Skin of body (tissue), 2 donors: Measurements from ENCODE around the gene CRLF1. TPM values are rescaled to one million over a fixed set of nuclear protein-coding genes. Genes with fewer than 3 reads are reported as not detected.

Experiments
- DNase-seq: peaks from one replicate; lab custom pipeline; 2025; lab: John Stamatoyannopoulos, UW
- total RNA-seq: library from RNA; depleted of rRNA; stranded (reverse); fragments of >200 nt; gene quantifications from one replicate; pipeline ENCODE4 v1.2.3, GENCODE V29; 2014

CRLF1 gene
- total RNA-seq, 1 donor from 2014 or later, result 9.3 TPM

DNA sequence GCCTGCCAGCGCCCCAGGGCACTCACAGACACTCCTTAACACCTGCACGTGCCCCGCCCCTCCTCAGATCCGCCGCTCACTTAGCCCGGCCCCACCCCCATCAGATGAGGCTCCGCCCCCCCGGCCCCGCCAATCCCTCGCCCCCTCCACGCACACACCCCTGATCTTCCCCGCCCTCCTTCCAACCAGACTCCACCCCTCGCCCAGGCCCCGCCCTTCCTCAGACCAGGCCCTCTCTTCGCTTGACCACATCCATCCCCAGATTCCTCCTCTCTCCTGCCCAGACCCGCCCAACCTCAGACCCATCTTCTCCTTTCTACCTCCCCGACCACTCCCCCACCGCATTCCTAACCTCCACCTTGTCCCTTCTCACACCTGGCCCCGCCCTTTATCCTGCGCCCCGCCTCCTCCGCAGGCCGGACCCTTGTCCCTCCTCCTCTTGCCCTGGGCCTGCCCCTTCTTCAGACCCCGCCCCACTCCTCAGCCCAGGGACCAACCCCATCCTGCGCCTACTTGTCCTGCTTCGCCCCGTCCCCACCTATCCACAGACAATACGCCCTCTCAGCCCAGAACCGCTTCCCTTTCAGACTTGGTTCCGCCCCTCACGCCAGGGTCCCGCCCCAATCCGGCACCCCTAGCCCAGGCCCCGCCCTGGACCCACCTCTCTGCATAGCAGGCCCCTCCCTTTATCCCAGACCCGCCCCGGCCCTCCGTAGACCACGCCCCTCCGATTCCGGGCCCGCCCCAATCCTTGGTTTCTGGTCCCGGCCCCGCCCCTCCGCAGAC is 29.8 kb upstream of the CRLF1 start:
- DNase-seq, result peak; percentile 80

DNA sequence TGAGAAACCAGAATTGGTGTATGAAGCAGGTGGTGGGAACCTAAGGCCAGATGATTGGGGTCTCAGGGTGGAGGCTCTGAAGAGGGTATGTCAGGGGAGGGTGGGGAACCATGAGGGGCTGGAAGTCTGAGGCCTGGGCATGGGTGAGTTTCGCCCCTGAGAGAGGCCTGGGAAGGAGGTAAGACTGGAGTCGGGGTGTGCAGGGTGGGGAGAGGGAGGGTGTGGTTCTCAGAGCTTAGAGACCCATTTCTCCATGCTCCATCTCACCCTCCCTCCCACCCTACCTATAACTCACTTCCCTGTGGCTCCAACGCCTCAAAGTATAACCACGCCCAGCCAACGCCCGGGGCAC is 29.2 kb upstream of the CRLF1 start:
- no peak for DNase-seq

DNA sequence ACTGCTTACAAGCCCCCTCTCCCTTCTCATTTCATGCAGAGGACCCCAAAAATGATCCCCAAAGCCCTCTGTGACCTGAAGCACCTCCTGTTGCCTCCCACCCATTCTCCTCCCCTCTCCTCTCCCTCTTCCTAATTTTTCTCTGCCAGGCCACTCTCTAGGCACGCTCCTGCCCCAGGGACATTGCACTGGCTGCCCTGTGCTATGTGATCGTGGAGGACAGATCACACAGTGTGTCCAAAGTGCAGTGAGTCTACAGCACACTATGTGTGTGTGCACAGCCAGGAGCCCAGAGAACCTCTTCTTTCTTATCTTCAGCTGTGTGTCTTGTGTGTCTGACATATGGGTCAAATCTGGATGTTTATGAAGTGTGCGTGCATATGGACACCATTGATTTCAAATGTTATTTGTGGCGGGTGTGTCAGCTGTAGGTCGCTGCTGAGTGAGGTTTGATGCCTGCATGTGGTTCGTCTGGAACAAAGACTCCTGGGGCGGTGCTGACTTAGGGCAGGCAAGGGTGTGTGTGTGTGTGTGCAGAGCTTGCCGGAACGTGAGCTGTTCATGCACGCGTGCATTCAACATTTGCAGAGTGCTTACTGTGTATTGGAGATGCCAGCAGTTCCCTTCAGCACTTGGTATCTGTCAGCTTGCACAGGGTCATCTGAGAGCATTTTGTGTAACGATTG is 28.2 kb upstream of the CRLF1 start:
- DNase-seq, result peak; percentile 58

GRCh38 chr19:18633321-18633720 is 26.7 kb upstream of the CRLF1 start:
- no peak for DNase-seq

DNA sequence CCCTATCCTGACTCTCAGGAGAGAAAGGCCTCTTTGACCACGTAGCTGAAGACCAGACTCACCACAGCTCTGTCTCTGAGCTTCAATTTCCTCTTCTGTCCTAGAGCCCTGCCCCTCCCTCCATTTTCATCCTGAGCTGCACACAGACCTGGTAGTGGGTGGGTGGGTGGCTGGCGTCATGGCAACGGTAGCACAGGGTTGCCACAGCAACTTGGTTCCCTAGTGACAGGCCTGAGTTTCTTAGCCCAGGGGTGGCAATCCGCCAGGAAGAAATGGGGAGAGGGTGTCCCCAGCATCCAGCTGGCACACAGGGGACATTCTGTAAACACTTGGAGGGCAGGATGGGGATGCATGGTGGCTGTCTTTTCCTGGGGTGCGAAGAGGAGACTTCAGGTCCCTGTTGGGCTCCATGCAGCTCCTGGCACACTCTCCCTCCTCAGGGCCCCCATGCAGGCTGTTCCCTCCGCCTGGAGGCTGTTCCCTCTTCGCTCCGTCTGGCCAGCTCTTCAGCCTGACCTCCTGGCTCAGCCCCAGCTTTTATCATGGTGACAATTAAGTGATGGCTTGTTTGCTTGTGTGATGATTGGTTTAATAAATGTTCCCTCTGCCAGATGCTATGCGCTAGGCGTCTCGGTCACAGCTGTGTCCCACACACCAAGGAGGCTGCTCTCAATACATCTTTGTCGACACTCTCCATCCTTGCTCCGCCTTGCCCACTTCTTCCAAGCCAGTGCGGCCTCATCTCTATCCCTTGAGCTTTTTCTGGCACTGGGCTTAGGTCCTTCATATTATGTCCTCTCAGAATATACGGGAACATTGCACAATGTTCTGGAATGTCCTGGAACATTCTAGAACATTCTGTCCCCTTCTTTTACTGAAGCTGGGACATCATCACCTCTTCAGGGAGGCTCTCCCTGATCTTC is 22.8 kb upstream of the CRLF1 start:
- DNase-seq, result peak; percentile 37

- no peak for DNase-seq
Measured at GRCh38 chr19:18626906-18627305, 20.3 kb upstream of the CRLF1 start.

DNA sequence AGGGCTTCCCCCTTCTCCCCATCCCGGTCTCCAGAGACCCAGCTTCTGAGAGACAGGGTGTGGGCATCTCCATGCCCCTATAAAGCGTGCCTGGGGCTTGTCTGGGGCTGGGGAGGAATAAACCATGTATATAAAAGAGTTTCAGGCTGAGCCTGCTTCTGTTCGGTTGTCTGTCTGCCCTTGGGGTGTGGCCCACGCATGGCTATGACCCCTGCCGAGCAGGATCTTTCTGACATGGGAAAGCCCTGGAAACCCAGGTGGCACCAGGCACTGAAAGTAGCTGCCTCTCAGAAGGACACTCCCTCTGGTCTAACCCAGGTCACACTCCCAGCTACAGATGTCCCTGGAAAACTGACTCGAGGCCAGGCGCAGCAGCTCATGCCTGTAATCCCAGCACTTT is 14.3 kb upstream of the CRLF1 start:
- no peak for DNase-seq

DNA sequence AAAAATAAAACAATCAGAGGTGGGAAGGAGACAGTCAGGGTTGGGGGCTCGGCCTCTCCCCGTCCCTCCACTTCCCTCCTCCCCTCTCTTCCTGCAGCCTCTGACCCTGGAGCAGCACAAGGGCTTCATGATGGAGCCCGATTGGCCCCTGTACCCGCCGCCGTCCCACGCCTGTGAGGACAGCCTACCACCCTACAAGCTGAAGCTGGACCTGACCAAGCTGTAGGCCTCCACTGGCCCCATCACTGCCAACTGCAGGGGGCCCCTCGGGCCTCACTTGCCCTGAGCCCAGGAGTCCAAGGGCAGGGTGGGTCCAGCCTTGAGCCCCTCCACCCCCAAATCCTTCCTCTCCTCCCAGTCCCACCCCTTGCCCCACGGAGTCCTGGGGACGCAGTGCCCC is 13.7 kb upstream of the CRLF1 start:
- no peak for DNase-seq

DNA sequence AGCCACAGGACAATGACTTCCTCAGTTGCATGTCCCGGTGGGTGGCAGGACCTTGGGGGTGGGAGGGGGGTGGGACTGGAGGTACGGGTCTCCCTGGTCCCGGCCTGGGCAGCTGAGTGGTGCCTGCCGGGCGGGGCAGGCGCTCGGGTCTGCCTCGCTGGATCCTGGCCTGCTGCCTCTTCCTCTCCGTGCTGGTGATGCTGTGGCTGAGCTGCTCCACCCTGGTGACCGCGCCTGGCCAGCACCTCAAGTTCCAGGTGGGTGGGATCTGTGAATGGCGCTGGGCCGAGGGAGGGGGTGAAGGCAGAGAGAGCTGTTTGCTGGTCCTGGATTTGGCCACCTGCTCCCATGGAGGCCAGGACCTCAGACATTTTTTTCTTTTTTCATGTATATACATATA is 11.6 kb upstream of the CRLF1 start:
- no peak for DNase-seq

DNA sequence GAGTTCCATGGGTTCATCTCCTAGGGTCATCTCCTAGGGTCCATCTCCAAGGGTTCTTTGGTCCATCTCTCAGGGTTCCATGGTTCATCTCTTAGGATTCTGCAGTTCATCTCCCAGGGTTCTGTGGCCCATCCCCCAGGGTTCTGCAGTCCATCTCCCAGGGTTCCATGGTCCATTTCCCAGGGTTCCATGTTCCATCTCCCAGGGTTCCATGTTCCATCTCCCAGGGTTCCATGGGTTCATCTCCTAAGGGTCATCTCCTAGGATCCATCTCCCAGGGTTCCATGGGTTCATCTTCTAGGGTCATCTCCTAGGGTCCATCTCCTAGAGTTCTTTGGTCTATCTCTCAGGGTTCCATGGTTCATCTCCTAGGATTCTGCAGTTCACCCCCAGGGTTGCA is 11.0 kb upstream of the CRLF1 start:
- DNase-seq, result no peak

DNA sequence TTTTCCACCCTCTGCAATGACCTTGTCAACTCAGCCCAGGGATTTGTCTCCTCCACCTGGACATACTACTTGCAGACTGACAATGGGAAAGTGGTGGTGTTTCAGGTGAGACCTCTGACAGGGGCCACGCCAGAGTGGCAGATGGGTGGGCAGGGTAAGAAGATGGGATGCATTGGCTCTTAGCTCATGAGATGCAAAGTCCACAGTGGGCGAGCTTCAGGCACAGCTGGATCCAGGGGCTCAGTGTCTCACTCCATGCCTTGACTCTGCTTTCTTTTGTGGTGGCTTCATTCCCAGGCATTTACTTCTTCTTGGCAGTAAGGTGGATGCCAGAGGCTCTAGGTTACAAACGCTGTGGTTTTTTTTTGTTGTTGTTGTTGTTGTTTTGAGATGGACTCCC is 9.4 kb upstream of the CRLF1 start:
- DNase-seq, result no peak

GRCh38 chr19:18613589-18614234 is 7.1 kb upstream of the CRLF1 start:
- DNase-seq, result no peak

DNA sequence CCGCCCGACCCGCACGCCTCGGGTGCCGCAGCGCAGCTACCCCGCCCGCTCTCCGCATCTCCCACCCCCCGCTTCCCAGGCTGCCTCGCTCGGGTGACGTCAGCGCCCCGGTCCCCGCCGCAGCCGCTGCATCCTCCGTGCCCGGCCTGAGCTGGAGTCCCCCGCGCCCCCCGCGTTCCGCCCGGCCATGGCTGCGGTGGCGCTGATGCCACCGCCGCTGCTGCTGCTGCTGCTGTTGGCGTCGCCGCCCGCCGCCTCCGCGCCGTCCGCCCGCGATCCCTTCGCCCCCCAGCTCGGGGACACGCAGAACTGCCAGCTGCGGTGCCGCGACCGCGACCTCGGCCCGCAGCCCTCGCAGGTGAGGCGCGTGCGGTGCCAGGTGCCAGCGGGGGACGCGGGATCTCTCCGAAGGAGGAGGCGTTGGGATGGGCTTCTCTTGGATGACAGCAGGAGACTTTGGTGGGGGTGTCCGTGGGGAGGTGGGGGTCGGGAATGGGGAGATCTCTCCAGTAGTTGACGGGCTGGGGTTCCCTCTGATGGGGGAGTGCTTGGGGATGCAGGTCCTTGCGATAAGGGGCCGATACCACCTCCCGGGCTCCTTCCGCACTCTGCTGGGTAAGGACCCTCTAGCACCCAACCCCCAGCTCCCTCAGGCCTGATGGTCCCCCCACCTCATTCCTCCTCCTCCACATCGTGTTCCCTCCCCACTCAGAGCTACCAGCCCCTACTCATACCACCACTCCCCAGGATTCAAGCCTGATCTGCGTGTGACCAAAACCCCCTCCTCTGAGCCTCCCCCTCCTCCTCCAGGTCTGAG is 6.4 kb upstream of the CRLF1 start, which contains the start of gene TMEM59L:
TMEM59L (plus strand) TSS at position 99 of the 817 bp plus-strand sequence; CDS start at position 188, 89 bp downstream.
- no peak for DNase-seq

- DNase-seq, result no peak
Measured at GRCh38 chr19:18612051-18612771, 5.6 kb upstream of the CRLF1 start.

GRCh38 chr19:18611327-18612050 is 4.9 kb upstream of the CRLF1 start:
- no peak for DNase-seq

- DNase-seq, result no peak
Measured at GRCh38 chr19:18610556-18611326, 4.1 kb upstream of the CRLF1 start.

DNA sequence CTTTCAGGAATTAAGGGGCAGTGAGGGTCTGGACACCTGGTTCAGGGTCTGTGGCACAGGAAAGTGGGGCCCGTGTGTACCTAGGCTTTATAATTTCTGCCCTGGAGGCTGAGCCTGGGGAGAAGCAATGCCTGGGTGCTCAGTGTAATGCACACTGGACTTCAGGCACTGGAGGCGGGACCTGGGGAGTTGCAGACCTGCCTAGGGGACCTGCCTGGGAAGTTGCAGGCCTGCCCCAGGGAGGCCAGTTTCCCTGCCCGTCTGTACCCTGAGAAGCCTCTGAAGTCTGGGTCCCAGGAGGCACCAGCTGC is 3.6 kb upstream of the CRLF1 start:
- no peak for DNase-seq

DNA sequence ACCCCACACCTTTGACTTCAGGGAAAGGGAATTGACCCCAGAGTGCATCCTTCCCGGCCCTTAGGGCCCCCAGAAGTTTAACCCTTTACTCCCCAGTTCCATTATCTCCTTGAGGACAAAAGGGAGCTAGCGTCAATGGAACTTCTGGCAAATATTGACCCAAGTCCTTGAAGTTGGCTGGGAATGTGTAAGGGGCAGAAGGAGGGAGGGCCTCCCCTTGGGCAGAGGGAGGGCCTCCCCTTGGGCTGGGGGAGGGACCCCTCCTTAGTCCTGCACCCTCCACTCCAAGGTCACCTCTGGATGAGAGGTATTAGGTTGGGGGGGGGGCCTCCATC is 3.1 kb upstream of the CRLF1 start:
- no peak for DNase-seq
